ENCODE measurements around the gene OR2K2. TPM values are rescaled to one million over a fixed set of nuclear protein-coding genes. Genes with fewer than 3 reads are reported as not detected.

OR2K2 gene
- total RNA-seq, 1 experiment from 2014 or later: not detected

DNA sequence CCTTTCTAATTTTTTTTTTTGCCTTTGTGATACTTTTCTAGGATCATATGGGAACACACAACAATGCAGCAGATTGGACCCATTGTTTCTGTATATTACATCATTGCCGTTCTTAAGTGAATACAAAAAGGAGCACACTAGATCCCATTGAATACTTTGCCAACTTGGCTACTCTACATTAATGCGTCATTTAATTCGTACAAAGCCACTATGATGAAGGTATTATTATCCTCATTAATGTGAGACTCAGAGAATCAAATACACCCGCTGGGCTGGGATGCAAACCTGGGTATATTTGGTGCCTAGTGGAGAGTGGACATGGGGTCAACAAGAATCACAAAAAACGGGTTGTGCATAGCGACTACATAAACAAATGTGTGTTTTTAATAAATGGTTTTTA is 31.9 kb downstream of the OR2K2 start:
- intact Hi-C loops (cut with micrococcal nuclease; ENCODE audit: unreplicated experiment) (loop anchor here (2.0 to 5.0 kb wide), 2 partner anchors 261 to 659 kb away; partner anchors contain the start of gene LPAR1), in situ Hi-C loops (cut with HindIII; ENCODE audit: low pct_unique_long_range_greater_than_20kb, low sequenced_read_pairs) (no loop called here)
- Histone ChIP-seq H3K36me3 (ENCODE audit: control insufficient read depth, insufficient read depth, low read length) (no peaks in the 10 kb centered on the region), H3K27me3 (ENCODE audit: control insufficient read depth, insufficient read depth, low read length) (no peaks in the 10 kb centered on the region), H3K4me3 (ENCODE audit: low read depth in 2 of 2, low read length in 2 of 2) (no peak overlapping the region), H3K9me3 (ENCODE audit: control insufficient read depth, insufficient read depth, low read depth, low read length) (no peaks in the 10 kb centered on the region), H3K27ac (ENCODE audit: low read length) (no peak overlapping the region), H3K4me1 (ENCODE audit: control insufficient read depth, insufficient read depth, low read length) (peaks cover 6% of the 10 kb centered on the region; the same call in 1 of the 2 replicates)
- ATAC-seq (no peak), DNase-seq (ENCODE audit: low read depth, low spot score) (no peak)
- CTCF ChIA-PET: interaction anchor here (0.6 kb wide), 1 partner anchor 277 kb away, joined by 3 read pairs; no protein-coding TSS in a partner anchor
- no TSS peak for BruUV-seq (replicated peaks)
- no peak for TF ChIP-seq SIN3A (IDR thresholded peaks at IDR 0.05; ENCODE audit: borderline replicate concordance, insufficient read depth, low read depth, low read length)
- TF ChIP-seq CTCF (IDR thresholded peaks at IDR 0.05): no peak
- TF ChIP-seq, protein P1, sequence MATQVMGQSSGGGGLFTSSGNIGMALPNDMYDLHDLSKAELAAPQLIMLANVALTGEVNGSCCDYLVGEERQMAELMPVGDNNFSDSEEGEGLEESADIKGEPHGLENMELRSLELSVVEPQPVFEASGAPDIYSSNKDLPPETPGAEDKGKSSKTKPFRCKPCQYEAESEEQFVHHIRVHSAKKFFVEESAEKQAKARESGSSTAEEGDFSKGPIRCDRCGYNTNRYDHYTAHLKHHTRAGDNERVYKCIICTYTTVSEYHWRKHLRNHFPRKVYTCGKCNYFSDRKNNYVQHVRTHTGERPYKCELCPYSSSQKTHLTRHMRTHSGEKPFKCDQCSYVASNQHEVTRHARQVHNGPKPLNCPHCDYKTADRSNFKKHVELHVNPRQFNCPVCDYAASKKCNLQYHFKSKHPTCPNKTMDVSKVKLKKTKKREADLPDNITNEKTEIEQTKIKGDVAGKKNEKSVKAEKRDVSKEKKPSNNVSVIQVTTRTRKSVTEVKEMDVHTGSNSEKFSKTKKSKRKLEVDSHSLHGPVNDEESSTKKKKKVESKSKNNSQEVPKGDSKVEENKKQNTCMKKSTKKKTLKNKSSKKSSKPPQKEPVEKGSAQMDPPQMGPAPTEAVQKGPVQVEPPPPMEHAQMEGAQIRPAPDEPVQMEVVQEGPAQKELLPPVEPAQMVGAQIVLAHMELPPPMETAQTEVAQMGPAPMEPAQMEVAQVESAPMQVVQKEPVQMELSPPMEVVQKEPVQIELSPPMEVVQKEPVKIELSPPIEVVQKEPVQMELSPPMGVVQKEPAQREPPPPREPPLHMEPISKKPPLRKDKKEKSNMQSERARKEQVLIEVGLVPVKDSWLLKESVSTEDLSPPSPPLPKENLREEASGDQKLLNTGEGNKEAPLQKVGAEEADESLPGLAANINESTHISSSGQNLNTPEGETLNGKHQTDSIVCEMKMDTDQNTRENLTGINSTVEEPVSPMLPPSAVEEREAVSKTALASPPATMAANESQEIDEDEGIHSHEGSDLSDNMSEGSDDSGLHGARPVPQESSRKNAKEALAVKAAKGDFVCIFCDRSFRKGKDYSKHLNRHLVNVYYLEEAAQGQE (IDR thresholded peaks at IDR 0.05; ENCODE audit: insufficient read depth in 1 of 2, low read depth in 2 of 2, low read length in 1 of 2): no peak
- TF ChIP-seq POLR2AphosphoS5 (IDR thresholded peaks at IDR 0.05; ENCODE audit: low read depth, low read length): no peak
- TF ChIP-seq TCF7L2 (IDR thresholded peaks at IDR 0.05; ENCODE audit: low read depth, low read length): no peak
- POLR2A ChIA-PET: no interaction called here

DNA sequence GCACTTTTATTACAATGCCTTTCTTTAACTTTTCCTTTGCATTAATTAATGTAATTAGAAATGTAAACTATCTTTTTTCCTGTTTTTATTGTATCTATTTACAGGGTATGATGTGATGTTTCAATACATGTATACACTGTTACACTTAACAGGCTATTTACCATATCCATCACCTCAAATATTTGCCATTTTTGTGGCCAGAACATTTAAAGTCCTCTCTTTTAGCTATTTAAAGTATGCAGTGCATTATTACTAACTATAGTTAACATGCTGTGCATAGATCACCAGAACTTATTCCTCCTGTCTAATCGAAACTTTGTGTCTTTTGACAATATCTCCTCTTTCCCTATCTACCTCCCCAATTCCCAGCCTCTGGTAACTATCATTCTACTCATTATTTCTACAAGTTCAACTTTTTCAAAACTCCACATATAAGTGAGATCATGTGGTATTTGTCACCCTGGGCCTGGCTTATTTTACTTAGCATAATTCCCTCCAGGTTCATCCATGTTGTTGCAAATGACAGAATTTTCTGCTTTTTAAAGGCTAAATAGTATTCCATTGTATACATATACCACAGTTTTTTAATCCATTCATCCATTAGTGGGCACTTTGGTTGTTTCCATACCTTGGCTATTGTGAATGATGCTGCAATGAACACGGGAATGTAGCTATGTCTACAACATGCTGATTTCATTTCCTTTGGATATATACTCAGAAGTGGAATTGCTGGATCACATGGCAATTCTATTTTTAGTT is 32.8 kb downstream of the OR2K2 start:
- Histone ChIP-seq H3K4me3 (ENCODE audit: low read depth in 2 of 2, low read length in 2 of 2) (no peak overlapping the region), H3K9me3 (ENCODE audit: control insufficient read depth, insufficient read depth, low read depth, low read length) (no peaks in the 10 kb centered on the region), H3K36me3 (ENCODE audit: control insufficient read depth, insufficient read depth, low read length) (no peaks in the 10 kb centered on the region), H3K27ac (ENCODE audit: low read length) (no peak overlapping the region), H3K27me3 (ENCODE audit: control insufficient read depth, insufficient read depth, low read length) (no peaks in the 10 kb centered on the region), H3K4me1 (ENCODE audit: control insufficient read depth, insufficient read depth, low read length) (peaks cover 6% of the 10 kb centered on the region; the same call in 1 of the 2 replicates)
- in situ Hi-C loops (cut with HindIII; ENCODE audit: low pct_unique_long_range_greater_than_20kb, low sequenced_read_pairs) (no loop called here), intact Hi-C loops (cut with micrococcal nuclease; ENCODE audit: unreplicated experiment) (loop anchor here (5.0 kb wide), 1 partner anchor 260 kb away; the partner anchor contains the start of gene LPAR1)
- TF ChIP-seq POLR2AphosphoS5 (IDR thresholded peaks at IDR 0.05; ENCODE audit: low read depth, low read length) (no peak), TCF7L2 (IDR thresholded peaks at IDR 0.05; ENCODE audit: low read depth, low read length) (no peak), CTCF (IDR thresholded peaks at IDR 0.05) (no peak), SIN3A (IDR thresholded peaks at IDR 0.05; ENCODE audit: borderline replicate concordance, insufficient read depth, low read depth, low read length) (no peak)
- TF ChIP-seq, protein P1 (IDR thresholded peaks at IDR 0.05; ENCODE audit: insufficient read depth in 1 of 2, low read depth in 2 of 2, low read length in 1 of 2): no peak
- ChIA-PET POLR2A (no interaction called here), CTCF (no interaction called here)
- BruUV-seq (replicated peaks): no TSS peak
- ATAC-seq (no peak), DNase-seq (ENCODE audit: low read depth, low spot score) (no peak)

Data from Panc1 (cell line).